VCaP (cell line): ENCODE measurements around the gene TWIST2.

ENCODE experiments used
- H3K27ac ChIP-seq: fragments of 450-650 bp; 2 replicates; pipeline ENCODE4 v1.5.1; 2017
- TF ChIP-seq, protein P1 (sequence below): fragments of 450-650 bp; conservative IDR thresholded peaks from 2 replicates; pipeline ENCODE4 v1.5.1; 2017; ENCODE audit warnings: mild to moderate bottlenecking, moderate library complexity

TWIST2 gene

DNA sequence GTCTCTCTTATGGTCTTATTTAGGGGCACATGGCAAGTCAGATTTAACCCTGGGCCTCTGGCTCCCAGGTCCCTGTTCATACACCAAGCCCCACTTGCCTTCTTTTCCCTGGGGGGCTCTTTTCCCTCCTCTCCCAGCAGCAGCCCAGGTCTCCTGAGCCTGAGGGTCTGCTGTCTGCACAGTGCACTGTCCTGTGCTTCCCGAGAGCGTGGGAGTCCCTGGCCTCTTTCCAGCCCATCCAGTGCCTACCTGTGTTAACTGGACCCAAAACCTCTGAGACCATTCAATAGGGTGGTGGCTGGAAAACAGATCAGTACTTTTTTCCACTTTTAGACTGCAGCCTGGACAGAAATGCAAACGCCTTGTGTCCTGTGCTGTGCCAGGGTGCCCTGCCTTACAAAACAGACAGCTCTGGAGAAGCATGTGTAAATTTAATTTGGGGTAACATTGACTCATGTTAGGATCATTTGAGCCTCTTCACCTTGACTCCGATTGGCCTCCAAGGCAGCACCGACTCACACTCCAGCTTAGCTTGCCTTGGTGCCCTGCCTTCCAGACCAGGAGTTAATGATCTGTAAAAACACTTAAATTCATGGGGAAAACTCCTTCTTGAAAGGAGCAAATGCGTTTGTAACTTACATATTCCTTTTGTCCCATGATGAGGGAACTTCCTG, 34.3 kb downstream of the TWIST2 start:
- H3K27ac ChIP-seq, result no peak overlapping the region
- TF ChIP-seq, protein P1, sequence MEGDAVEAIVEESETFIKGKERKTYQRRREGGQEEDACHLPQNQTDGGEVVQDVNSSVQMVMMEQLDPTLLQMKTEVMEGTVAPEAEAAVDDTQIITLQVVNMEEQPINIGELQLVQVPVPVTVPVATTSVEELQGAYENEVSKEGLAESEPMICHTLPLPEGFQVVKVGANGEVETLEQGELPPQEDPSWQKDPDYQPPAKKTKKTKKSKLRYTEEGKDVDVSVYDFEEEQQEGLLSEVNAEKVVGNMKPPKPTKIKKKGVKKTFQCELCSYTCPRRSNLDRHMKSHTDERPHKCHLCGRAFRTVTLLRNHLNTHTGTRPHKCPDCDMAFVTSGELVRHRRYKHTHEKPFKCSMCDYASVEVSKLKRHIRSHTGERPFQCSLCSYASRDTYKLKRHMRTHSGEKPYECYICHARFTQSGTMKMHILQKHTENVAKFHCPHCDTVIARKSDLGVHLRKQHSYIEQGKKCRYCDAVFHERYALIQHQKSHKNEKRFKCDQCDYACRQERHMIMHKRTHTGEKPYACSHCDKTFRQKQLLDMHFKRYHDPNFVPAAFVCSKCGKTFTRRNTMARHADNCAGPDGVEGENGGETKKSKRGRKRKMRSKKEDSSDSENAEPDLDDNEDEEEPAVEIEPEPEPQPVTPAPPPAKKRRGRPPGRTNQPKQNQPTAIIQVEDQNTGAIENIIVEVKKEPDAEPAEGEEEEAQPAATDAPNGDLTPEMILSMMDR, result no peak

DNA sequence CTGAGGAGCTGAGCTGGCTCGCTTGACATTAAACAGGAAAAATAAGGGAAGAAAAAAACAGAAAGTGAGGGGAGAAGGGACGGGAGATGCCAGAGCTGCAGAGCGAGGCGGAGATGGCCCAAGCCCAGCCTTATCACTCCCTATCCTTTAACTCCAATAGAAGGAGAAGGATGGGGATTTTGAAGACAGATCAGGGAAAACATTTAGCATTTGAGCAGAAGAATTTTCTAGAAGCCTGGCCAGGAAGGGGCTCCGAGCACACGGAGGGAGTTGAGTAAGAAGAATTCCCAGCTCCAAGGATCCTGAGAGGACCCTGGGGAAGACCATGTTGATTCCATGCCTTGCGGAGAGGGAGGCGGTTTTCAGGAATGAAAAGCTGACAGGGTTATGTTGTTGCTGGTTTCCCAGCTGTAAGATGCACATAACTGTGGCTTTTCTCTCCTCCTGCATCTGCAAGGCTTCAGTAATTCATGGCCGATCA, 35.6 kb downstream of the TWIST2 start:
- no peak overlapping the region for H3K27ac ChIP-seq
- TF ChIP-seq, protein P1, result no peak

DNA sequence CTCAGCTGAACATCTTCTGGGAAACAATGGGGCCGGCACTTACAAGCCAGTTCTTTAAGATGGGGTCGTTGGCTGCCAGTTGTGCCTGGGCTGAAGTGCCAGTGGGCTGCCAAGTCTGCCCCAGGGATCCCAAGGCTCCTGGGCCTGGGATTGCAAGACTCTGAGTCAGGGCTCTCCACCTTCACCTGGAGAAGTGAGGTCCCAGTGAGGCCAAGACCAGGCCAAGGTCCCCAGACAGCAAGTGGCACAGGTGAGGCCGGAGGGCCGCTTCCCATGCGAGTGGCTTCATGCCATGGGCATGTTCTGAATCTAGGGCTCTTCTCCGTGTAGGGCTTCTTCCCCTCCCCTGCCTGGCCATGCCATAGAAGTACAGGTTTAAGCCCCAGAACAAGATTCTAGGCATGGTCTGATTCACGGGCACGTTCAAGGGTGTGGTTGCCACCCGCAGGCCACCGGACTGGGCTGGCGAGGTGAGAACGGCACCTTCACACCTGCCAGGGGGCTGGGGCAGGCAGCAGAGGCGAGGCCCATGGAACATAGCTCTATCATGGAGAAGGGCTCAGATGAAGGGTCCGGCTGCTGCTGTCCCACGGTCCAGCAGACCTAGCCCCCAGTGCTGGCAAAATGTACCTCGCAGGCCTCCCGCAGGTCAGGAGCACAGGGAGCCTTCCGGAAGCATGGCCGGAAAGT, 36.4 kb downstream of the TWIST2 start:
- no peak overlapping the region for H3K27ac ChIP-seq
- TF ChIP-seq, protein P1, result no peak

DNA sequence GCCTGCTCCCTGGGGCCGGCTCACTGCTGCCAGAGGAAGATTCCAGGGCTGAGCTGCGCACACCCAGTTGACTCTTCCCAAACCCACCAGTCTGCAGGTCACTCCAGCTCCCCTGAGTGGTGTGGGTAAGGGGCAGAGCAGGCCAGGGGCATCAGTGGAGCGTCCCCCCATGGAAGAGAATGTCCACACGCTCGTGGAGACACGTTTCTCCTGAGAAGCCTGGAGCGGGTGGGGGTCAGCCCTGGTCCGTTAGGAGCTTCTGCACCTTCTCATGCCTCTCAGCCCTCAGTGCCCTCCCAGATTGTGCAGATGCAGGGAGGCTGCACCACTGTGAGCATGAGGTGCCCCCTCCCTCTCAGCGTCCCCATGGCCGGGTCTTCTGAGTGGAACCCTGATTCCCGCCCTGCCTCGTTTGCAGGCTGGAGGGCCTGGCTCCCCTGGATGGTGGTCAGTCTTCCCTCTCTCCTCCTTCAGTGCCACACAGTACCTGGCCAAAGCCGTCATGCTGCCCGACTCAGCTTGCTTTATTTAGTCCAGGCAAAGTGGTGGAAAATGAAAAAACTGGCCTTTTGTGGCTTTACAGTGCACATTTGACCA, 37.0 kb downstream of the TWIST2 start:
- TF ChIP-seq, protein P1, result no peak
- H3K27ac ChIP-seq, result no peak overlapping the region

DNA sequence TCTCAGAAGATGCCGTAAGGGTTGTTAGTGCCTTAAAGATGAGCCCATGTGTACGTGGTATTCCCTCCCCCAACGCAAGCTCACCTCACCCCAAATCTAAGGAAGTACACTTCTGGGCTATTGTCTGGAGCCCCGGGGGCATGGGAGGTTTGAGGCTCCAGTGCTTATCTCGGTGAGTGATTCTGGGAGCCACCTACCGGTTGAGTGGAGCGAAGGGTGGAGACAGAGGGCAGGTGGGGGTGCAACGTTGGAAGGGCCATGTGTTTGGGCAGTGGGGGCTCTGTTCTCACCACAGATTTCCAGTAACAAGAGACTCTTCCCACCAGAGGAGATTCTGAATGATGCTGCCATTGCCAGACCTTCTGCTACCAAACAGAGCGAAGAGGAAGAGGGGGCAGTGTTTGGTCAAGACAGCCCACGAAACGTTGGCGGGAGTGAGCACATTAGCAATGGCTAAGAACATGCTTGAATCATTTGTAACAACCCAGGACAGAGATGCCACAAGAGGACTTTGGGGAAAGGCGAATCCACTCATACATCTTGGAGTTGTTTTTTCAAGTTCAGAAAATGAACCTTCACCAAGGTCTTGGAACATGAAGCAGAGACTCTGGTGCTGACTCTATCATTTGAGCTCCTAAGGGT, 38.7 kb downstream of the TWIST2 start:
- H3K27ac ChIP-seq, result no peak overlapping the region
- TF ChIP-seq, protein P1, result no peak

DNA sequence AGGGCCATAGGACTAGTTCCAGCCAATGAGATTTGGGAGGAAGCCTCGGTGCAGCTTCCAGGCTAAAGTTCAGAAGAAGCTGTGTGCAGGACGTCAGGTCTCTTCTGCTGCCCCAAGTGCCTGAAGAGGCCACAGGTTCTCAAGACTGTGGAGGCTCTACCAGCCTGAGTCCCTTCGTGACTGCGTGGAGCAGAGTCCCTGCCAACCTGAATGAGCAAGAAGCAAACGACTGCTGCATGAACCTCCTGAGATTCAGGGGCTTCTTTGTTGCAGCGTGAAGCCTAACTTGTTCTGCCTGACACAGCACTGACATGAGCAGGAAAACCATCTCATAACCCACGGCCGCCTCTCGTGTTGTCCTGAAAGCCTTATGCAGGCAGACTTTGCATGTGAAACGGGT, 39.7 kb downstream of the TWIST2 start:
- TF ChIP-seq, protein P1, result no peak
- no peak overlapping the region for H3K27ac ChIP-seq

DNA sequence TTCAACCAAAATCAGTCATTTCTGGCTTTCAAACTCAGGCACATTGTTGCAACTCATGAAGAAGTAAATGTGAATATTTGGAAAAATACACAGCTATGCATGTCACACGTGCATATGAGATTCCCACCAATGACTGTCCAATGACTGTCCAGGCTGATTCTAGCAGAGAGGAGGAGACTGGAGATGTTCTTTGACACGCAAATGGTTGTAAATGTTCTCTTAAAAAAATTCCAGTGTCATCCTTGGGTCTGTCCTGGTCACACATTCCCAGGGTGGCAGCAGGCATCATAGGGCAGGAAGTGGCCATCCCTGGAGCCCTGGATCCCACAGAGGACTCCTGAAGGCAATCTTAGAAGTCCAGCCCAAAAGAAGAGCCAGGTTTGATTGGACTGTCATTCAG, 40.9 kb downstream of the TWIST2 start:
- TF ChIP-seq, protein P1, result no peak
- no peak overlapping the region for H3K27ac ChIP-seq
